AG10803 (cell line): ENCODE data around the gene PLEKHG4B.
"Not testable (repeated sequence)": the region's sequence is repeated elsewhere in the genome, so short reads cannot be mapped to it uniquely, and the experiment has no call there.

ENCODE experiments used
- DNase-seq: peaks from one replicate; pipeline ENCODE4 v3.0.0; 2010; ENCODE audit warnings: low read depth
- H3K4me3 ChIP-seq: 2 replicates; pipeline ENCODE4 v1.5.1; 2011; ENCODE audit warnings: mild to moderate bottlenecking, low read length, control low read depth
- TF ChIP-seq, protein P1 (sequence below): conservative IDR thresholded peaks from 2 replicates; pipeline ENCODE4 v1.5.1; 2011; ENCODE audit warnings: mild to moderate bottlenecking, low read length, control low read depth, inconsistent platforms

Gene PLEKHG4B

DNA sequence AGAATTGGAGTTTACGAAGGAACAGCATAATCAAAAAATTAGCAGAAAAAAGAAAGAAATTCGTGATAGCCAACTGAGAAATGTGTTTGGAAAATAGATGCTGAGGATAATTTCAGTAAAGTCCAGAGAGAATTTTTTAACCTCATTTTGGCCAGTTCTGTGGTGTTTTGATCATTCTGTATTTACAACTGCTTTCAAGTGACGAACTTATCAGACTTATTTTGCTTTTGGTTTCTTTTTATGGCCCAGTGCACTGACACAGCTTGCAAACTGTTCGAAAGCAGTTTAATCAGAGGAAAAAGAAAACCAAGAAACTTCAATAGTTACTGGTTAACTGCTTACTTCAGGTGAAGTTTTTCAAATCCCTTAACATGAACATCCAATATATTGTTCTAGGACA, 128.0 kb downstream of the PLEKHG4B start:
- TF ChIP-seq, protein P1, sequence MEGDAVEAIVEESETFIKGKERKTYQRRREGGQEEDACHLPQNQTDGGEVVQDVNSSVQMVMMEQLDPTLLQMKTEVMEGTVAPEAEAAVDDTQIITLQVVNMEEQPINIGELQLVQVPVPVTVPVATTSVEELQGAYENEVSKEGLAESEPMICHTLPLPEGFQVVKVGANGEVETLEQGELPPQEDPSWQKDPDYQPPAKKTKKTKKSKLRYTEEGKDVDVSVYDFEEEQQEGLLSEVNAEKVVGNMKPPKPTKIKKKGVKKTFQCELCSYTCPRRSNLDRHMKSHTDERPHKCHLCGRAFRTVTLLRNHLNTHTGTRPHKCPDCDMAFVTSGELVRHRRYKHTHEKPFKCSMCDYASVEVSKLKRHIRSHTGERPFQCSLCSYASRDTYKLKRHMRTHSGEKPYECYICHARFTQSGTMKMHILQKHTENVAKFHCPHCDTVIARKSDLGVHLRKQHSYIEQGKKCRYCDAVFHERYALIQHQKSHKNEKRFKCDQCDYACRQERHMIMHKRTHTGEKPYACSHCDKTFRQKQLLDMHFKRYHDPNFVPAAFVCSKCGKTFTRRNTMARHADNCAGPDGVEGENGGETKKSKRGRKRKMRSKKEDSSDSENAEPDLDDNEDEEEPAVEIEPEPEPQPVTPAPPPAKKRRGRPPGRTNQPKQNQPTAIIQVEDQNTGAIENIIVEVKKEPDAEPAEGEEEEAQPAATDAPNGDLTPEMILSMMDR = no peak
- peak; percentile 18 for DNase-seq
- peak overlapping the region; percentile 85 for H3K4me3 ChIP-seq

DNA sequence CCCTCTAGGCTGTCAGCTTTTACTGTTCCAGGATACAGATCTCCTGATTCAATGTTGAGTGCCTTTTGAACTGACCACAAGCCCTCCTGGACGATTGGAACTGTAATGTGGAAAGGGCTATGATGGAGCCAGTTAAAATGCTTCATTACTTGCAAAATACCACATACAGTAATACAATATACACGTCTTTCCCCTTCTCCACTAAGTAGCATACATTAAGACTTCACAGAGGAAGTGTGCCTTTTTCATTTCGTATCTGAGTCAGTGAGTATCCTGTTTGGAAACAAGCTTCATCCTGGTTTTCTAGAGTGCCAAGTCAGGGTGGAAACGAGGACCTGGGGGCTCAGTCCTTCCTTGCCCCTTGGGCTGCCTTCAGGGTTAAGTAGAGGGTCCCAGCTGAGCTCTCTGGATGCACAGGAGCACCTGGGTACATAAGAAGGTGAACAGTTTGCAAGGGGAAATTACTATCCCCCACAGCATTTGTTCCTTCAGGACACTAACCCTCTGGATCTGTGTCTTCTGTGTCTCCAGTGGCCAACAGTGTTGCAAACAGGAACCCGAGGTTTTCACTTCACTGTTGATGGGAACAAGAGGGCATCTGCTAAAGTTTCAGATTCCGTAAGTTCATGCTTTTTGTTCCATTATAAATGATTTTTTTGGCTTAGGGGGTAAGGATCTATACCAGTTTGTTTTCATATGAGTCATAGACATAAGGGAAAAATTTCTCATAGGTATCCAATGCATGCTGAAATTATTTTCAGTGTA, 131.2 kb downstream of the PLEKHG4B start:
- DNase-seq = peak; percentile 9
- H3K4me3 ChIP-seq = not testable (repeated sequence)

- TF ChIP-seq, protein P1 = no peak
- DNase-seq = no peak
- H3K4me3 ChIP-seq = no peak overlapping the region
These were observed 131.8 kb downstream of the PLEKHG4B start for GRCh38 chr5:223791-224190.

DNA sequence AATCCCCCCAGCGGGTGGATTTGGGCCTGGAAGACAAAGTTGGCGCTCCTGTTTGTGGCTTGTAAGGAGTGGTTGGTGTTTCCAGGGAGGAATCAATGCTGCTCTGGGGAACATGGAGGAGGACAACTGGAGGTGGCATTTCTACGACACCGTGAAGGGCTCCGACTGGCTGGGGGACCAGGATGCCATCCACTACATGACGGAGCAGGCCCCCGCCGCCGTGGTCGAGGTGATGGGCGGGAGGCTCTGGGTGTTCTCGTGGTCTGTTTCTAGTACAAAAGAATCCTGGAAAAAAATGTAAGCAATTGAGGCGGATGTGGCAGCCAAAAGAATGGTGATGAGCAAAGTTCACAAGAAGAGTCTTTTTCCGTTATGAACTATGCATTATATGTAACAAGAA, 133.4 kb downstream of the PLEKHG4B start:
- H3K4me3 ChIP-seq = no peak overlapping the region
- TF ChIP-seq, protein P1 = no peak
- no peak for DNase-seq

GRCh38 chr5:227375-227774, 135.4 kb downstream of the PLEKHG4B start:
- not testable (repeated sequence) for H3K4me3 ChIP-seq, DNase-seq

DNA sequence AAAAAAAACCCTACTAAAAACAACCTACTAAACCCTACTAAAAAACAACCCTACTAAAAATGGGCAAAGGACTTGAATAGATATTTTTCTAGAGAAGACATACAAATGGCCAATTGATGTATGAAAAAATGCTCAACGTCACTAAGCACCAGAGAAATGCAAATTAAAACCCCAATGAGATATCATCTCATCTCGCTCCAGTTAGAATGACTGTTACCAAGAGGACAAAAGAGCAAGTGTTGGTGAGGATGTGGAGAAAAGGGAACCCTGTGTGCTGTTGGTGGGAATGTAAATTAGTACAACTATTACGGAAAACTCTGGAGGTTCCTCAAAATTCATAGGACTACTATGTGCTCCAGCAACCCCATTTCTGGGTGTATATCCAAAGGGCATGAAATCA, 136.9 kb downstream of the PLEKHG4B start:
- no peak overlapping the region for H3K4me3 ChIP-seq
- DNase-seq = no peak
- TF ChIP-seq, protein P1 = no peak

- TF ChIP-seq, protein P1 = no peak
- no peak for DNase-seq
- H3K4me3 ChIP-seq = no peak overlapping the region
These were observed 138.7 kb downstream of the PLEKHG4B start for GRCh38 chr5:230711-231110.

DNA sequence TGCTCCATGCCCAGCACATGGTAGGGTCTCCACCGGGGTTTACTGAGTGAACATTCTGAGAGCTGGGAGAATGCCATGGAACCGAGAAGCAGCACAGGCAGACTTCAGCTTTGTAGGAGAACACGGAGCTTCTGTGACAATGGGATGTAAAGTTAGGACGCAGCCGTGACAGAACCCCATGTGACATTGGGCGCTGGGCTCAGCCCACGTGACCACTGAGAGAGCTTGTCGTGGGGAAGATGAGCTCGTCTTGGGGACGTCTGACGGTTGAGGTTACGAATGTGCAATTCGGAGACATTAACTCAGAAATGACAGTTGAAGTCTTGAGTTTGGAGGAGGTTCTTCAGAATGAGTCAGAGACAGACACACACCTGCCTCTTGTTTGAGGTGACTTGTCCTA, 139.7 kb downstream of the PLEKHG4B start:
- H3K4me3 ChIP-seq = no peak overlapping the region
- no peak for DNase-seq
- TF ChIP-seq, protein P1 = no peak

GRCh38 chr5:233426-233825, 141.5 kb downstream of the PLEKHG4B start:
- not testable (repeated sequence) for H3K4me3 ChIP-seq, DNase-seq
